Measurements from ENCODE around the gene EML1.

Gene EML1

GRCh38 chr14:99964979-99965378 lies 171.8 kb downstream of the EML1 start:
- DNase-seq (ENCODE audit: low spot score): no peak
- TF ChIP-seq CTCF (IDR thresholded peaks at IDR 0.05; ENCODE audit: extremely low read depth, missing control alignments): no peak

GRCh38 chr14:99966037-99966835 lies 173.0 kb downstream of the EML1 start:
- no peak for TF ChIP-seq CTCF (IDR thresholded peaks at IDR 0.05; ENCODE audit: extremely low read depth, missing control alignments)
- DNase-seq (ENCODE audit: low spot score): no peak

GRCh38 chr14:99966912-99967311 lies 173.7 kb downstream of the EML1 start:
- no peak for TF ChIP-seq CTCF (IDR thresholded peaks at IDR 0.05; ENCODE audit: extremely low read depth, missing control alignments)
- no peak for DNase-seq (ENCODE audit: low spot score)

GRCh38 chr14:99968191-99968920 lies 175.1 kb downstream of the EML1 start:
- TF ChIP-seq CTCF (IDR thresholded peaks at IDR 0.05; ENCODE audit: extremely low read depth, missing control alignments): no peak
- DNase-seq (ENCODE audit: low spot score): no peak

- TF ChIP-seq CTCF (IDR thresholded peaks at IDR 0.05; ENCODE audit: extremely low read depth, missing control alignments): no peak
- DNase-seq (ENCODE audit: low spot score): no peak
These were observed 175.7 kb downstream of the EML1 start for GRCh38 chr14:99968941-99969340.

- no peak for DNase-seq (ENCODE audit: low spot score)
- no peak for TF ChIP-seq CTCF (IDR thresholded peaks at IDR 0.05; ENCODE audit: extremely low read depth, missing control alignments)
These were observed 176.6 kb downstream of the EML1 start for GRCh38 chr14:99969673-99970322.

Measured in GM20000 (cell line).